GM23338 (cell line): ENCODE data around the gene NAALADL2.

ENCODE experiments used
- POLR2AphosphoS5 ChIP-seq: IDR thresholded peaks from 2 replicates; pipeline ENCODE4 v1.6.1; 2016; ENCODE audit warnings: antibody characterized with exemption, low read depth
- TF ChIP-seq, protein P1 (sequence below): fragments of 250-450 bp; sonication (Bioruptor Pico); IDR thresholded peaks from 2 replicates; pipeline ENCODE4 v1.5.0; 2020; ENCODE audit warnings: mild to moderate bottlenecking, moderate library complexity
- TF ChIP-seq, protein P2 (sequence below), 2 experiments: fragments of 200-600 bp in 1 of 2; sonication (generic) in 1 of 2; conservative IDR thresholded peaks; 2 replicates each; pipeline versions ENCODE4 v1.5.1 to v1.6.1; 2016 to 2017; ENCODE audit warnings: antibody characterized with exemption in 2 of 2, low read depth in 2 of 2, mild to moderate bottlenecking in 2 of 2, moderate library complexity in 1 of 2

DNA sequence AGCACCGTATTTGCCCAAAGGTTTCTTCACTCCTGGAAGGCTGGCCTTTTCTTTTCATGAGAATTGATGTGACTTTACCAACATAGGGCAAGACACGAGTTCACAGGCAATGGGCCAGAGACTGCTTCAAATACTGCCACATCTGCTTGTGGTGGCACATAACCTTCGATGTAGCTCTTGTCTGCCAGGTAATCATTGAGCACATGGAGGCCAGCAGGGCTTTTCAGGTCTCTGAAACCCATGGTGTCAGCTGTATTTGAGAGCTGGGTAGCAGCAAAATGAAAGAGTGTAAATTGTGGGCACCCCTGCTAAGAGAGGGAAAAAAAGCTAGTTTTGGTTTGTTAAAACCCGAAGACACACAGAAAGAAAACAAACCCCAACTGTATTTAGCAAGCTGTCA lies 200.7 kb downstream of the NAALADL2 start:
- TF ChIP-seq, protein P1, sequence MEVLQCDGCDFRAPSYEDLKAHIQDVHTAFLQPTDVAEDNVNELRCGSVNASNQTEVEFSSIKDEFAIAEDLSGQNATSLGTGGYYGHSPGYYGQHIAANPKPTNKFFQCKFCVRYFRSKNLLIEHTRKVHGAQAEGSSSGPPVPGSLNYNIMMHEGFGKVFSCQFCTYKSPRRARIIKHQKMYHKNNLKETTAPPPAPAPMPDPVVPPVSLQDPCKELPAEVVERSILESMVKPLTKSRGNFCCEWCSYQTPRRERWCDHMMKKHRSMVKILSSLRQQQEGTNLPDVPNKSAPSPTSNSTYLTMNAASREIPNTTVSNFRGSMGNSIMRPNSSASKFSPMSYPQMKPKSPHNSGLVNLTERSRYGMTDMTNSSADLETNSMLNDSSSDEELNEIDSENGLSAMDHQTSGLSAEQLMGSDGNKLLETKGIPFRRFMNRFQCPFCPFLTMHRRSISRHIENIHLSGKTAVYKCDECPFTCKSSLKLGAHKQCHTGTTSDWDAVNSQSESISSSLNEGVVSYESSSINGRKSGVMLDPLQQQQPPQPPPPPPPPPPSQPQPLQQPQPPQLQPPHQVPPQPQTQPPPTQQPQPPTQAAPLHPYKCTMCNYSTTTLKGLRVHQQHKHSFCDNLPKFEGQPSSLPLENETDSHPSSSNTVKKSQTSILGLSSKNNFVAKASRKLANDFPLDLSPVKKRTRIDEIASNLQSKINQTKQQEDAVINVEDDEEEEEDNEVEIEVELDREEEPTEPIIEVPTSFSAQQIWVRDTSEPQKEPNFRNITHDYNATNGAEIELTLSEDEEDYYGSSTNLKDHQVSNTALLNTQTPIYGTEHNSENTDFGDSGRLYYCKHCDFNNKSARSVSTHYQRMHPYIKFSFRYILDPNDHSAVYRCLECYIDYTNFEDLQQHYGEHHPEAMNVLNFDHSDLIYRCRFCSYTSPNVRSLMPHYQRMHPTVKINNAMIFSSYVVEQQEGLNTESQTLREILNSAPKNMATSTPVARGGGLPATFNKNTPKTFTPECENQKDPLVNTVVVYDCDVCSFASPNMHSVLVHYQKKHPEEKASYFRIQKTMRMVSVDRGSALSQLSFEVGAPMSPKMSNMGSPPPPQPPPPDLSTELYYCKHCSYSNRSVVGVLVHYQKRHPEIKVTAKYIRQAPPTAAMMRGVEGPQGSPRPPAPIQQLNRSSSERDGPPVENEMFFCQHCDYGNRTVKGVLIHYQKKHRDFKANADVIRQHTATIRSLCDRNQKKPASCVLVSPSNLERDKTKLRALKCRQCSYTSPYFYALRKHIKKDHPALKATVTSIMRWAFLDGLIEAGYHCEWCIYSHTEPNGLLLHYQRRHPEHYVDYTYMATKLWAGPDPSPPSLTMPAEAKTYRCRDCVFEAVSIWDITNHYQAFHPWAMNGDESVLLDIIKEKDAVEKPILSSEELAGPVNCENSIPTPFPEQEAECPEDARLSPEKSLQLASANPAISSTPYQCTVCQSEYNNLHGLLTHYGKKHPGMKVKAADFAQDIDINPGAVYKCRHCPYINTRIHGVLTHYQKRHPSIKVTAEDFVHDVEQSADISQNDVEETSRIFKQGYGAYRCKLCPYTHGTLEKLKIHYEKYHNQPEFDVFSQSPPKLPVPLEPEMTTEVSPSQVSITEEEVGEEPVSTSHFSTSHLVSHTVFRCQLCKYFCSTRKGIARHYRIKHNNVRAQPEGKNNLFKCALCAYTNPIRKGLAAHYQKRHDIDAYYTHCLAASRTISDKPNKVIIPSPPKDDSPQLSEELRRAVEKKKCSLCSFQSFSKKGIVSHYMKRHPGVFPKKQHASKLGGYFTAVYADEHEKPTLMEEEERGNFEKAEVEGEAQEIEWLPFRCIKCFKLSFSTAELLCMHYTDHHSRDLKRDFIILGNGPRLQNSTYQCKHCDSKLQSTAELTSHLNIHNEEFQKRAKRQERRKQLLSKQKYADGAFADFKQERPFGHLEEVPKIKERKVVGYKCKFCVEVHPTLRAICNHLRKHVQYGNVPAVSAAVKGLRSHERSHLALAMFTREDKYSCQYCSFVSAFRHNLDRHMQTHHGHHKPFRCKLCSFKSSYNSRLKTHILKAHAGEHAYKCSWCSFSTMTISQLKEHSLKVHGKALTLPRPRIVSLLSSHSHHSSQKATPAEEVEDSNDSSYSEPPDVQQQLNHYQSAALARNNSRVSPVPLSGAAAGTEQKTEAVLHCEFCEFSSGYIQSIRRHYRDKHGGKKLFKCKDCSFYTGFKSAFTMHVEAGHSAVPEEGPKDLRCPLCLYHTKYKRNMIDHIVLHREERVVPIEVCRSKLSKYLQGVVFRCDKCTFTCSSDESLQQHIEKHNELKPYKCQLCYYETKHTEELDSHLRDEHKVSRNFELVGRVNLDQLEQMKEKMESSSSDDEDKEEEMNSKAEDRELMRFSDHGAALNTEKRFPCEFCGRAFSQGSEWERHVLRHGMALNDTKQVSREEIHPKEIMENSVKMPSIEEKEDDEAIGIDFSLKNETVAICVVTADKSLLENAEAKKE (CRISPR knock-in tag) = no peak
- TF ChIP-seq, protein P2, sequence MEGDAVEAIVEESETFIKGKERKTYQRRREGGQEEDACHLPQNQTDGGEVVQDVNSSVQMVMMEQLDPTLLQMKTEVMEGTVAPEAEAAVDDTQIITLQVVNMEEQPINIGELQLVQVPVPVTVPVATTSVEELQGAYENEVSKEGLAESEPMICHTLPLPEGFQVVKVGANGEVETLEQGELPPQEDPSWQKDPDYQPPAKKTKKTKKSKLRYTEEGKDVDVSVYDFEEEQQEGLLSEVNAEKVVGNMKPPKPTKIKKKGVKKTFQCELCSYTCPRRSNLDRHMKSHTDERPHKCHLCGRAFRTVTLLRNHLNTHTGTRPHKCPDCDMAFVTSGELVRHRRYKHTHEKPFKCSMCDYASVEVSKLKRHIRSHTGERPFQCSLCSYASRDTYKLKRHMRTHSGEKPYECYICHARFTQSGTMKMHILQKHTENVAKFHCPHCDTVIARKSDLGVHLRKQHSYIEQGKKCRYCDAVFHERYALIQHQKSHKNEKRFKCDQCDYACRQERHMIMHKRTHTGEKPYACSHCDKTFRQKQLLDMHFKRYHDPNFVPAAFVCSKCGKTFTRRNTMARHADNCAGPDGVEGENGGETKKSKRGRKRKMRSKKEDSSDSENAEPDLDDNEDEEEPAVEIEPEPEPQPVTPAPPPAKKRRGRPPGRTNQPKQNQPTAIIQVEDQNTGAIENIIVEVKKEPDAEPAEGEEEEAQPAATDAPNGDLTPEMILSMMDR (conservative IDR thresholded peaks at IDR 0.05; ENCODE audit: low read depth in 2 of 2) = no peak
- TF ChIP-seq POLR2AphosphoS5 = no peak
